A673 (cell line): ENCODE measurements around the gene BTBD19. TPM values are rescaled to one million over a fixed set of nuclear protein-coding genes. Genes with fewer than 3 reads are reported as not detected.
"Not testable (repeated sequence)": the region's sequence is repeated elsewhere in the genome, so short reads cannot be mapped to it uniquely, and the experiment has no call there.

ENCODE experiments used
- Bru-seq: library from RNA; stranded (reverse); fragments of 400-500 nt; gene quantifications from one replicate; lab custom pipeline; 2021; lab: Mats Ljungman, UMichigan
- BruChase-seq, 2 experiments: library from RNA; stranded (reverse); fragments of 400-500 nt; gene quantifications; one replicate each; lab custom pipeline; 2021; lab: Mats Ljungman, UMichigan
- BruUV-seq: library from RNA; stranded (reverse); fragments of 400-500 nt; replicated peaks from 2 replicates; lab custom pipeline; 2021; lab: Mats Ljungman, UMichigan
- CTCF ChIA-PET: fragments of 300-600 bp; sonication (Branson Sonifier 250); formaldehyde crosslinking; loops from one replicate; lab custom pipeline; 2022; ENCODE audit warnings: antibody characterized with exemption; lab: Charles Lee
- POLR2A ChIA-PET: fragments of 300-600 bp; sonication (Branson Sonifier 250); formaldehyde crosslinking; loops from one replicate; lab custom pipeline; 2022; ENCODE audit warnings: antibody characterized with exemption; ENCODE audit not compliant: low non-redundant PET; lab: Charles Lee
- DNase-seq: peaks from one replicate; pipeline ENCODE4 v3.0.0-alpha.2; 2015; ENCODE audit warnings: low spot score
- H3K27ac ChIP-seq: fragments of 200-600 bp; sonication (generic); 2 replicates; pipeline ENCODE4 v1.5.1; 2016; ENCODE audit warnings: mixed run types, low read depth, mild to moderate bottlenecking, mixed read lengths, antibody characterized with exemption, low read length; ENCODE audit not compliant: poor library complexity, severe bottlenecking
- H3K27me3 ChIP-seq: fragments of 200-600 bp; sonication (generic); replicated peaks from 2 replicates; pipeline ENCODE4 v1.6.1; 2017; ENCODE audit warnings: mixed run types, low read depth, mild to moderate bottlenecking, mixed read lengths, antibody characterized with exemption, low read length; ENCODE audit not compliant: insufficient read depth, poor library complexity
- H3K36me3 ChIP-seq: fragments of 200-600 bp; sonication (generic); 2 replicates; pipeline ENCODE4 v1.6.1; 2016; ENCODE audit warnings: mixed run types, mild to moderate bottlenecking, mixed read lengths, antibody characterized with exemption, low read length; ENCODE audit not compliant: insufficient read depth, poor library complexity, severe bottlenecking
- H3K4me1 ChIP-seq: fragments of 200-600 bp; sonication (generic); 2 replicates; pipeline ENCODE4 v1.6.1; 2017; ENCODE audit warnings: mixed run types, mild to moderate bottlenecking, mixed read lengths, antibody characterized with exemption, low read length; ENCODE audit not compliant: insufficient read depth, poor library complexity, severe bottlenecking
- H3K4me3 ChIP-seq: fragments of 200-600 bp; sonication (generic); 2 replicates; pipeline ENCODE4 v1.5.1; 2016; ENCODE audit warnings: low read depth, mixed run types, mild to moderate bottlenecking, mixed read lengths, low read length; ENCODE audit not compliant: poor library complexity, severe bottlenecking
- H3K9me3 ChIP-seq: fragments of 200-600 bp; sonication (generic); 2 replicates; pipeline ENCODE4 v1.6.1; 2016; ENCODE audit warnings: mixed run types, low read depth, mild to moderate bottlenecking, mixed read lengths, antibody characterized with exemption, low read length; ENCODE audit not compliant: poor library complexity, severe bottlenecking
- CTCF ChIP-seq: fragments of 300-800, 200-600 bp; sonication (generic); conservative IDR thresholded peaks from 2 replicates; pipeline ENCODE4 v1.5.1; 2017; ENCODE audit warnings: low read depth, mild to moderate bottlenecking, antibody characterized with exemption, low read length, moderate library complexity, mixed read lengths
- EZH2 ChIP-seq: fragments of 200-600 bp; sonication (generic); IDR thresholded peaks from 2 replicates; pipeline ENCODE4 v1.6.1; 2017; ENCODE audit warnings: borderline replicate concordance, low read depth, mild to moderate bottlenecking, mixed read lengths, antibody characterized with exemption, low read length; ENCODE audit not compliant: poor library complexity, severe bottlenecking
- intact Hi-C: fragments of 100-400 bp; cut with micrococcal nuclease; formaldehyde crosslinking; loops from one replicate; pipeline ENCODE4 v1.10.0; 2022; ENCODE audit not compliant: unreplicated experiment
- long read RNA-seq: library from polyadenylated mRNA; stranded (forward); transcript quantifications from one replicate; pipeline ENCODE4 v2.0.0, GENCODE V29; 2022
- total RNA-seq: library from RNA; stranded (reverse); gene quantifications from 2 replicates; pipeline ENCODE4 v1.2.3, GENCODE V29; 2021

Gene BTBD19
- total RNA-seq = 10.3 and 12.6 TPM in 2 replicates
- Bru-seq, nascent RNA = percentile 57 among the genes with signal in this experiment
- BruChase-seq, experiment 1, labeled RNA remaining after a 2-hour chase = percentile 58 among the genes with signal in this experiment
- percentile 66 among the genes with signal in this experiment for BruChase-seq, experiment 2, labeled RNA remaining after a 6-hour chase
- long read RNA-seq, partial matches to known transcripts = 0 of 3 reads
- long read RNA-seq, other reads (novel, unspliced or antisense) = 3 of 3 reads

GRCh38 chr1:44808063-44808937, at the start of gene BTBD19:
Gene BTBD19 (plus strand): TSS chr1:44808523. CDS start chr1:44808821, 298 bp downstream.
- ChIA-PET CTCF (interaction anchor here (1.2 kb wide), 1 partner anchor 11 kb away, joined by 3 read pairs; no protein-coding TSS in a partner anchor), POLR2A (interaction anchor here (1.9 to 2.7 kb wide), 2 partner anchors 8 to 10 kb away, joined by 7 to 18 read pairs; partner anchors contain the start of gene PLK3)
- Histone ChIP-seq H3K27ac (peak within 1 kb of the TSS; percentile 98), H3K27me3 (no peaks in the 10 kb centered on the region), H3K9me3 (no peaks in the 10 kb centered on the region), H3K4me1 (peaks cover 55% of the 10 kb centered on the region), H3K4me3 (peak within 1 kb of the TSS; percentile 41), H3K36me3 (peaks cover 9% of the 10 kb centered on the region)
- intact Hi-C loops = loop anchor here (10.0 kb wide), 1 partner anchor 497 kb away; no protein-coding TSS in a partner anchor
- TF ChIP-seq CTCF = no peak
- no peak for TF ChIP-seq EZH2
- BruUV-seq = no TSS peak
- DNase-seq = peak; percentile 87

GRCh38 chr1:44759077-44759476, 49.2 kb upstream of the BTBD19 start:
- Histone ChIP-seq H3K36me3 (peaks cover 98% of the 10 kb centered on the region), H3K4me1 (no peaks in the 10 kb centered on the region), H3K4me3 (no peak overlapping the region), H3K27ac (no peak overlapping the region), H3K9me3 (no peaks in the 10 kb centered on the region), H3K27me3 (no peaks in the 10 kb centered on the region)
- DNase-seq = no peak
- CTCF ChIA-PET = no interaction called here
- no TSS peak for BruUV-seq
- intact Hi-C loops = no loop called here
- POLR2A ChIA-PET = no interaction called here
- TF ChIP-seq EZH2 (no peak), CTCF (no peak)

- BruUV-seq = no TSS peak
- Histone ChIP-seq H3K4me3 (no peak overlapping the region), H3K4me1 (no peaks in the 10 kb centered on the region), H3K27ac (no peak overlapping the region), H3K36me3 (peaks cover 98% of the 10 kb centered on the region), H3K27me3 (no peaks in the 10 kb centered on the region), H3K9me3 (no peaks in the 10 kb centered on the region)
- no peak for TF ChIP-seq EZH2
- TF ChIP-seq CTCF = no peak
- intact Hi-C loops = no loop called here
- POLR2A ChIA-PET = no interaction called here
- DNase-seq = no peak
- CTCF ChIA-PET = no interaction called here
Measured at GRCh38 chr1:44760876-44761275, 47.4 kb upstream of the BTBD19 start.

- DNase-seq, intact Hi-C loops, H3K4me3 ChIP-seq, H3K27me3 ChIP-seq, H3K9me3 ChIP-seq, CTCF ChIA-PET, H3K4me1 ChIP-seq, H3K27ac ChIP-seq, BruUV-seq: not testable (repeated sequence)
- POLR2A ChIA-PET = interaction anchor here (0.6 to 0.8 kb wide), 2 partner anchors 9 to 1417 kb away, joined by 3 to 12 read pairs; partner anchors contain the start of gene RPS8
- peaks cover 64% of the 10 kb centered on the region for H3K36me3 ChIP-seq
Measured at GRCh38 chr1:44766421-44766820, 41.9 kb upstream of the BTBD19 start.
